ENCODE results near the gene PPP1R8.

Gene PPP1R8

DNA sequence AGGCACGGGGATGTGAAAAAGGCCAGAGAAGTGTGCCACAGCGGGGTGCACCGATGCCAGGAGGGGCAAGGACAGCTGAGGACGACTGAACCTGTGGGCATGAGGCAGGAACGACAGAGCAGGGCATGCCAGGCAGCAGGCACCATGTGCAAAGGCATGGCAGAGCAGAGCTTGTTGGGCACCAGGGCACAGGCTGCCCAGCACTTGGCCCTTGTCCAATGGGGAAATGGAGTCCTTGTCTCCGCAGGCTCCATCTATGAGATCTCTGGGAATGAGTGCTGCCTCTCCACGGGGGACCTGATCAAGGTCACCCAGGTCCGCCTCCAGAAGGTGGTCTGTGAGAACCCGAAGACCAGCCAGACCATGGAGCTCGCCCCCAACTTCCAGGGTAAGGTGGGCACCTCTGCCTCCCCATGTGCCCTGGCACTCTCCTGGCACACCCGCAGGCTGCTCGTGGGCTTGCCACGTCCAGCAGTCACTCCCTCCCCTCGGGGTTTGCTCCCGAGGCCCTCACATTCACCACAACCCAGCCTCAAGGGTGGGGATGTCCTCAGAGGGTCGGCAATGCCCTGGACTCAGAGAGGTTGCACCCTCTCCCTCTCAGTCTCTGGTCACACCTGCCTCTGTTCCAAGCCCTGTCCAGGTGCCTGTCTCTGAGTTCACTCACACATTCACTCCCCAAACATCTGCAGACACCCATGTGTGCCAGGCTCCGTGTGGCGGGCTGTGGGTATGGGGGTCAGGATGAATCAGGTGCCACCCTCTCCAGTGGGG, 45.9 kb downstream of the PPP1R8 start:
- no peak overlapping the region for H2AFZ ChIP-seq (ENCODE audit: low read depth, low read length)
- 92% methylated on average over 18 of the region's 18 CpGs for WGBS
- H3K4me2 ChIP-seq (ENCODE audit: low read length, poor library complexity, severe bottlenecking) = no peak overlapping the region
- no peaks in the 10 kb centered on the region for H3K27me3 ChIP-seq (ENCODE audit: control insufficient read depth in 1 of 2, insufficient read depth in 1 of 2, low read length in 2 of 2)
- peaks cover 6 to 17% of the 10 kb centered on the region in 2 experiments for H3K36me3 ChIP-seq (ENCODE audit: control insufficient read depth in 1 of 2, insufficient read depth in 2 of 2, low read depth in 1 of 2, low read length in 2 of 2)
- H2BK12ac ChIP-seq (ENCODE audit: low read length in 2 of 2) = no peak overlapping the region
- H3K79me1 ChIP-seq (replicated peaks; ENCODE audit: low read length, poor library complexity, severe bottlenecking) = no peaks in the 10 kb centered on the region
- no peak overlapping the region for H2BK120ac ChIP-seq (ENCODE audit: low read depth, low read length)
- no peak overlapping the region for H3K18ac ChIP-seq (ENCODE audit: low read depth in 1 of 2, low read length in 2 of 2)
- peak overlapping the region; percentile 52 for H4K91ac ChIP-seq (ENCODE audit: low read length)
- peak overlapping the region; percentile 6 for H2AK5ac ChIP-seq (ENCODE audit: low read length, severe bottlenecking)
- H3K4ac ChIP-seq (ENCODE audit: low read depth in 1 of 2, low read length in 2 of 2) = no peak overlapping the region
- no peaks in the 10 kb centered on the region for H3K9me3 ChIP-seq (ENCODE audit: control insufficient read depth, low read length)
- H3K4me1 ChIP-seq (ENCODE audit: control insufficient read depth, insufficient read depth, low read depth, low read length) = peaks cover 21% of the 10 kb centered on the region
- H3K23ac ChIP-seq (ENCODE audit: low read length in 2 of 2) = no peak overlapping the region
- no peak overlapping the region for H3K27ac ChIP-seq (ENCODE audit: low read length, poor library complexity, severe bottlenecking)
- no peak overlapping the region for H3K9ac ChIP-seq (ENCODE audit: low read length)
- no peak for DNase-seq
- H3K4me3 ChIP-seq (ENCODE audit: insufficient read depth in 1 of 2, low read depth in 1 of 2, low read length in 2 of 2) = no peak overlapping the region
- no peak overlapping the region for H2BK15ac ChIP-seq (ENCODE audit: low read depth, poor library complexity, severe bottlenecking)
- H3K14ac ChIP-seq (ENCODE audit: low read length in 2 of 2) = no peak overlapping the region
- no peak overlapping the region for H2BK5ac ChIP-seq (ENCODE audit: low read depth, low read length, poor library complexity, severe bottlenecking)
- no peak overlapping the region for H4K8ac ChIP-seq (ENCODE audit: low read length)

DNA sequence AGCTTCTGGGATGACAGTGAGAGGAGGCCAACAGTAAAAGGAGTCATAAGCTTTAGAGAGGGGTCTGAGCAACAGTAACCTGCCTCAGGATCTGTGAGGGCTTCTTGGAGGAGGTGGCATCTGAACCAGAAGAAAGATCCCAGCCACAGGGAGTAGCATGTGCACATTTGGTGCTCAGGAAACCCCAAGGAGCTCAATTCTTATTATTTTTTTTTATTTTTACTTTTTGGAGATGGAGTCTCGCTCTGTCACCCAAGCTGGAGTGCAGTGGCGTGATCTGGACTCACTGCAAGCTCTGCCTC, 46.5 kb downstream of the PPP1R8 start:
- Histone ChIP-seq H3K9ac (ENCODE audit: low read length) (no peak overlapping the region), H2BK120ac (ENCODE audit: low read depth, low read length) (no peak overlapping the region), H3K27me3 (ENCODE audit: control insufficient read depth in 1 of 2, insufficient read depth in 1 of 2, low read length in 2 of 2) (no peaks in the 10 kb centered on the region), H2AK5ac (ENCODE audit: low read length, severe bottlenecking) (no peak overlapping the region), H4K8ac (ENCODE audit: low read length) (no peak overlapping the region), H3K79me1 (replicated peaks; ENCODE audit: low read length, poor library complexity, severe bottlenecking) (no peaks in the 10 kb centered on the region), H3K18ac (ENCODE audit: low read depth in 1 of 2, low read length in 2 of 2) (no peak overlapping the region), H3K14ac (ENCODE audit: low read length in 2 of 2) (no peak overlapping the region), H4K91ac (ENCODE audit: low read length) (no peak overlapping the region), H3K4me1 (ENCODE audit: control insufficient read depth, insufficient read depth, low read depth, low read length) (peaks cover 21% of the 10 kb centered on the region), H3K4me3 (ENCODE audit: insufficient read depth in 1 of 2, low read depth in 1 of 2, low read length in 2 of 2) (no peak overlapping the region), H3K9me3 (ENCODE audit: control insufficient read depth, low read length) (no peaks in the 10 kb centered on the region), H2BK15ac (ENCODE audit: low read depth, poor library complexity, severe bottlenecking) (no peak overlapping the region), H3K4me2 (ENCODE audit: low read length, poor library complexity, severe bottlenecking) (no peak overlapping the region), H2BK5ac (ENCODE audit: low read depth, low read length, poor library complexity, severe bottlenecking) (no peak overlapping the region), H3K4ac (ENCODE audit: low read depth in 1 of 2, low read length in 2 of 2) (no peak overlapping the region), H2BK12ac (ENCODE audit: low read length in 2 of 2) (no peak overlapping the region), H3K23ac (ENCODE audit: low read length in 2 of 2) (no peak overlapping the region), H2AFZ (ENCODE audit: low read depth, low read length) (no peak overlapping the region), H3K27ac (ENCODE audit: low read length, poor library complexity, severe bottlenecking) (no peak overlapping the region), H3K36me3 (ENCODE audit: control insufficient read depth in 1 of 2, insufficient read depth in 2 of 2, low read depth in 1 of 2, low read length in 2 of 2) (peaks cover 6 to 22% of the 10 kb centered on the region in 2 experiments)
- 100% methylated on average over 2 of the region's 2 CpGs for WGBS
- no peak for DNase-seq

DNA sequence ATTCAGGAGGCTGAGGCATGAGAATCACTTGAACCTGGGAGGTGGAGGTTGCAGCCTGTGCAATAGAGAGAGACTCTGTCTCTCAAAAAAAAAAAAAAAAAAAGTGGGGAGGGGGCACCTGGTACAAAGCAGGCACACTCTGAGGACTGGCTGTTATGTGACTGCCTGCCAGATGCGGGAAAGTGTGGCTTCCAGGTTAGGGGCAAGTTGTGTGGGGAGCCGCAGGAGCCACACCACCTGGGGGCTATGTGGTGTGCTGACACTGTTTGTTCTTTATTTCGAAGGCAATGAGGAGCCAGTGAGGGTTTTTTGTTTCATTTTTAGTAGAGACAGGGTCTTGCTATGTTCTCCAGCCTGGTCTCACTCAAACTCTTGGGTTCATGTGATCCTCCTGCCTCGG, 47.5 kb downstream of the PPP1R8 start:
- WGBS = 88% methylated on average over 2 of the region's 4 CpGs
- H3K4me2 ChIP-seq (ENCODE audit: low read length, poor library complexity, severe bottlenecking) = no peak overlapping the region
- H4K91ac ChIP-seq (ENCODE audit: low read length) = no peak overlapping the region

DNA sequence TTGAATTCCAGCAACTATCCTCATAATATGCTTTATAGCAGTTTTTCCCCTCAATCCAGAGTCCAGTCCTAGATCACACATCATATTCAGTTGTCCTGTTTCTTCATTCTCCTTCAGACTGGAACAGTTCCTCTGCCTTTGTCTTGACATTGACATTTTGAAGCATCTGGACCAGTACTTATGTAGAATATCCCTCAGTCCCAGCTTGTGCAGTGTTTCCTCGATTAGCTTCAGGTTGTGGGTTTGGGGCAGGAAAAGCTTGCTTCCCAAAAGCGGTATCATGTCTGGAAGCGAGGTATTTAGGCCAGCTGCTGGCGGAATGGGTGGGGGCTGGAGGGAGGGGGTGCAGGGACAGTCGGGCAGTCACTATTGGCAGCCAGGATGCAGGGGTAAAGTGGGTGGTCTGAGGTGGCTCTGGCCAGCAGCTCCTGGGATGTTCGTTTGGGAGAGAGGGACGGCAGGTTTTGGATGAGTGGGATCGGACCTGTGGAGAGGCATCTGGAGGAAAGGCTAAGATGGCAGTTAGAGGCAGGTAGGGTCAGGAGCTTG, 48.3 kb downstream of the PPP1R8 start:
- H3K36me3 ChIP-seq (ENCODE audit: control insufficient read depth in 1 of 2, insufficient read depth in 2 of 2, low read depth in 1 of 2, low read length in 2 of 2) = peaks cover 19 to 36% of the 10 kb centered on the region in 2 experiments
- WGBS = 88% methylated on average over 8 of the region's 8 CpGs
- H3K18ac ChIP-seq (ENCODE audit: low read depth in 1 of 2, low read length in 2 of 2) = no peak overlapping the region
- no peak overlapping the region for H2BK12ac ChIP-seq (ENCODE audit: low read length in 2 of 2)
- no peak overlapping the region for H4K8ac ChIP-seq (ENCODE audit: low read length)
- H3K79me1 ChIP-seq (replicated peaks; ENCODE audit: low read length, poor library complexity, severe bottlenecking) = no peaks in the 10 kb centered on the region
- no peaks in the 10 kb centered on the region for H3K27me3 ChIP-seq (ENCODE audit: control insufficient read depth in 1 of 2, insufficient read depth in 1 of 2, low read length in 2 of 2)
- no peaks in the 10 kb centered on the region for H3K9me3 ChIP-seq (ENCODE audit: control insufficient read depth, low read length)
- H3K4me2 ChIP-seq (ENCODE audit: low read length, poor library complexity, severe bottlenecking) = no peak overlapping the region
- DNase-seq = no peak
- H2BK15ac ChIP-seq (ENCODE audit: low read depth, poor library complexity, severe bottlenecking) = no peak overlapping the region
- H3K14ac ChIP-seq (ENCODE audit: low read length in 2 of 2) = no peak overlapping the region
- no peak overlapping the region for H3K4me3 ChIP-seq (ENCODE audit: insufficient read depth in 1 of 2, low read depth in 1 of 2, low read length in 2 of 2)
- no peak overlapping the region for H2BK120ac ChIP-seq (ENCODE audit: low read depth, low read length)
- H3K4ac ChIP-seq (ENCODE audit: low read depth in 1 of 2, low read length in 2 of 2) = no peak overlapping the region
- no peak overlapping the region for H2BK5ac ChIP-seq (ENCODE audit: low read depth, low read length, poor library complexity, severe bottlenecking)
- H2AFZ ChIP-seq (ENCODE audit: low read depth, low read length) = no peak overlapping the region
- no peak overlapping the region for H4K91ac ChIP-seq (ENCODE audit: low read length)
- peaks cover 10% of the 10 kb centered on the region for H3K4me1 ChIP-seq (ENCODE audit: control insufficient read depth, insufficient read depth, low read depth, low read length)
- H3K27ac ChIP-seq (ENCODE audit: low read length, poor library complexity, severe bottlenecking) = no peak overlapping the region
- no peak overlapping the region for H3K9ac ChIP-seq (ENCODE audit: low read length)
- no peak overlapping the region for H3K23ac ChIP-seq (ENCODE audit: low read length in 2 of 2)
- no peak overlapping the region for H2AK5ac ChIP-seq (ENCODE audit: low read length, severe bottlenecking)

More for the DNA sequence above, 47.5 kb downstream of the PPP1R8 start:
- Histone ChIP-seq H2BK12ac (ENCODE audit: low read length in 2 of 2) (no peak overlapping the region), H2BK15ac (ENCODE audit: low read depth, poor library complexity, severe bottlenecking) (no peak overlapping the region), H2AFZ (ENCODE audit: low read depth, low read length) (no peak overlapping the region), H3K4me1 (ENCODE audit: control insufficient read depth, insufficient read depth, low read depth, low read length) (peaks cover 14% of the 10 kb centered on the region), H3K18ac (ENCODE audit: low read depth in 1 of 2, low read length in 2 of 2) (no peak overlapping the region), H3K27me3 (ENCODE audit: control insufficient read depth in 1 of 2, insufficient read depth in 1 of 2, low read length in 2 of 2) (no peaks in the 10 kb centered on the region), H3K9ac (ENCODE audit: low read length) (no peak overlapping the region), H3K9me3 (ENCODE audit: control insufficient read depth, low read length) (no peaks in the 10 kb centered on the region), H3K23ac (ENCODE audit: low read length in 2 of 2) (no peak overlapping the region), H2BK5ac (ENCODE audit: low read depth, low read length, poor library complexity, severe bottlenecking) (no peak overlapping the region), H2BK120ac (ENCODE audit: low read depth, low read length) (no peak overlapping the region), H3K14ac (ENCODE audit: low read length in 2 of 2) (no peak overlapping the region), H4K8ac (ENCODE audit: low read length) (no peak overlapping the region), H3K4ac (ENCODE audit: low read depth in 1 of 2, low read length in 2 of 2) (no peak overlapping the region), H3K79me1 (replicated peaks; ENCODE audit: low read length, poor library complexity, severe bottlenecking) (no peaks in the 10 kb centered on the region), H3K4me3 (ENCODE audit: insufficient read depth in 1 of 2, low read depth in 1 of 2, low read length in 2 of 2) (no peak overlapping the region), H3K27ac (ENCODE audit: low read length, poor library complexity, severe bottlenecking) (no peak overlapping the region), H3K36me3 (ENCODE audit: control insufficient read depth in 1 of 2, insufficient read depth in 2 of 2, low read depth in 1 of 2, low read length in 2 of 2) (peaks cover 13 to 30% of the 10 kb centered on the region in 2 experiments), H2AK5ac (ENCODE audit: low read length, severe bottlenecking) (no peak overlapping the region)
- DNase-seq = no peak

Data from mesenchymal stem cell (in vitro differentiated cells and primary cell).